GM21825 (cell line): ENCODE measurements around the gene RAB31.
"Not testable (repeated sequence)": the region's sequence is repeated elsewhere in the genome, so short reads cannot be mapped to it uniquely, and the experiment has no call there.

Experiments used
- ATAC-seq: cut with Tn5 transposase; IDR thresholded peaks from one replicate; pipeline ENCODE4 v1.9.1; 2021; ENCODE audit warnings: mild to moderate bottlenecking, moderate library complexity; ENCODE audit not compliant: unreplicated experiment

The RAB31 gene, protein sequence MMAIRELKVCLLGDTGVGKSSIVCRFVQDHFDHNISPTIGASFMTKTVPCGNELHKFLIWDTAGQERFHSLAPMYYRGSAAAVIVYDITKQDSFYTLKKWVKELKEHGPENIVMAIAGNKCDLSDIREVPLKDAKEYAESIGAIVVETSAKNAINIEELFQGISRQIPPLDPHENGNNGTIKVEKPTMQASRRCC

DNA sequence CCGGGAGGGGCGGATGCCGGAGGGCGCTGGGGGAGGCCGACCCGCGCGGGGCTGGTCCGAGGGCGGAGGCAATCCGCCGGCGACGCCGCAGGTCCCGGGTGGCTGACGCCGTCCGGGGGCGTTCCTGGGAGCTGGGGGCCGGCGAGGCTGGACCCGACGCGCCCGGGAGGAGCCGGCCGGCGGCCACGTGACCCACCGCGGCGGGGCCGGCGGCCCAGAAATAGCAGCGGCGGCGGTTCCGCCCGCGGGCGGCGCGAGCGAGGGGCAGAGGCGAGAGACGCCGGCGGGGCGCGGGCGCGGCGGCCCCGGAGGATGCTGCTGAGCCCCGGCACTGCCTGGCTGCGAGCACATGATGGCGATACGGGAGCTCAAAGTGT lies at the start of gene RAB31:
Gene RAB31, plus strand, starts transcription at position 245 of the 377 bp plus-strand sequence. Its CDS starts 105 bp downstream, at position 350.
- ATAC-seq = no peak

DNA sequence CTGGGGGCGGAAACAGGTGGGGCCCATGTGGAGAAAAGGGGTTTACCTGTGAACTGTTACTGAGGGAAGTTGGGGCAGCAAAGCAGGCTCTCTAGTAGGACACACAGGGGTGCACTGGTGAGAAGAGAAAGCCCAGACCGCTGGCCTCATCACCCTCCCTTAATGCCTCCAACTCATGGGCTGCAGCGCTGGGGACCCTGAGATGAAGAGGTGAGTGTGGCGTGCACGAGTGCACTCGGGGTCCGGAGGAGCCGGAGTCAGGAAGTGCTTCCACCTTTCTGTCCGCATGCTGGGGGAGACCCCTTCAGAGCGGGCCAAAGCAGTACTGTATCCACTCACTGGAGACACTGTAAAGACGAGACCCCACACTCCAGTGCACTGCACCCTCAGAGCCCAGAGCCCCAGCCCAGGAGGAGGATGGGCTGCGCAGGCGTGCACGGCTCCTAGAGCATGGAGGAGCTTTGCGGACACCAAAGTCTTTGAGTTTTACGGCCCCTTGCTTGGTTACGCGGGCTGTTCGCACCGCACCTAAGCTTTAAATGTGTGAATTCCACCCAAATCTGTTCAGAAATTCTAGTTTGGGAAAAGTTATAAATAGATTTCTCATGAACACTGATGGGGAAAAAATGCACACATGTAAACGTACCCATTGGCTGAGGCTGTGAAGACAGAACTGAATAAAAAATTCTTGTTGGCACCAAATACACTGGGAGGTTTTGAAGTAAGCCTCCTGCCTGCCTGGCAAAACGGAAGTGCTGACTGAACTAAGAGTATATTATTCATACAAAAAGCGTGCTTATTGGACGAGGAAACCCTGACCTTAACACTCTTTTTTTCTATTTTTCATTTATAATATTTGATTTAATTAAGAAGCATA lies 48.4 kb upstream of the RAB31 start:
- ATAC-seq = no peak

DNA sequence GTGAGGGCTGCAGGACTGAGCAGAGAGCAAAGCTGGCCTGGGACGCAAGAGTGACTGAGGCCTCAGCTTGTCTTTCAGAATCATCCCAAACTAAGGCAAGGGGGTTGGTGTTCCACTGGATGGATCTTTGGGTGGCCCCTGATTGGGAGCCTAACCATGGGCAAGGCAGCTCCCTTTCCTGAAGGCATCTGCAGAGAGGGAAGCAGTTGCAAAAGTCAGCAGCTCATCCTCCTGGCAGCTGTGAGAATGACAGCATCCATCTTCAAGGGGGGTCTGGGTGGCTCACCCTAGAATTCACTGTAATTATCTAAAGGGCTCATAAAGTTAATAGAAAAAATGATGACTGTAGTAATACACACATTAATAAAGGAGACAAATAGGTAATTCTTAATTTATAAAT lies 46.5 kb upstream of the RAB31 start:
- no peak for ATAC-seq

GRCh38 chr18:9663377-9663776 lies 44.7 kb upstream of the RAB31 start:
- ATAC-seq = no peak

GRCh38 chr18:9665314-9665713 lies 42.8 kb upstream of the RAB31 start:
- ATAC-seq = no peak

- ATAC-seq = no peak
Observed at GRCh38 chr18:9666548-9666947, 41.6 kb upstream of the RAB31 start.

DNA sequence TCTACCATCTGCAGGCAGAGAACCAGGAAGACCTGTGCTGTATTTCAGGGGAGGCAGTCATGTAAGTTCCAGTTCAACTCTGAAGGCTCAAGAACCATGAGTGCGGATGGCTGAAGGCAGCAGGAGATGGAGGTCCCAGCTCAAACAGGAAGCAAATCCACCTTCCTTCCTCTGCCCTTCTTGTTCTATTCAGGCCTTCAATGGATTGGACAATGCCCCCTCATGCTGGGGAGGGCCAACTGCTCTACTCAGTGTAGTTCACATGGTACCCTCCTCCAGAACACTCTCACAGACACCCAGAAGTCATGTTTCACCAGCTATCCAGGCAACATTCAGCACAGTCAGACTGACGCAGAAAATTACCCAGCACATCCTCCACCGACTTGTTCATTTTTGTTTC lies 39.1 kb upstream of the RAB31 start:
- ATAC-seq = no peak

DNA sequence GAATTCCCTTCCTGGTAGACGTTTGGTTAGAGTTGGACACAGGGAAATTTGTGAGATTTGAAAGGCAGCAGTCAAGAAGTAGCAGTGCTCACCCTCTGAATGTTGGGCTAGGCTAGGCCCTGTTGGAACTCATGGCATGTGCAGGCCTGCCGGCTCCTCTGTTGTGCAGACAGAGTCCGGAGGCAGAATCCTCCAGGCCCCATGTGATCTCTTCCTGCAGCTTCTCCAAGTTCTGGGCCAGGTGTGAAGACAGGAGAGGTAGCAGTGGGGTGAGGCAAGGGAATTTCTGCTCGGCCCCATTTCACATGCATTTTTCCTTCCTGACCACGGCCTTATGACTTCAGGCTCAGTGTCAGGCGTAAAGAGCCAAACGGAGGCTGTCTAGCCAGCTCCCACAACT lies 36.9 kb upstream of the RAB31 start:
- no peak for ATAC-seq

GRCh38 chr18:9673296-9674251 lies 34.5 kb upstream of the RAB31 start:
- peak; percentile 98 for ATAC-seq

DNA sequence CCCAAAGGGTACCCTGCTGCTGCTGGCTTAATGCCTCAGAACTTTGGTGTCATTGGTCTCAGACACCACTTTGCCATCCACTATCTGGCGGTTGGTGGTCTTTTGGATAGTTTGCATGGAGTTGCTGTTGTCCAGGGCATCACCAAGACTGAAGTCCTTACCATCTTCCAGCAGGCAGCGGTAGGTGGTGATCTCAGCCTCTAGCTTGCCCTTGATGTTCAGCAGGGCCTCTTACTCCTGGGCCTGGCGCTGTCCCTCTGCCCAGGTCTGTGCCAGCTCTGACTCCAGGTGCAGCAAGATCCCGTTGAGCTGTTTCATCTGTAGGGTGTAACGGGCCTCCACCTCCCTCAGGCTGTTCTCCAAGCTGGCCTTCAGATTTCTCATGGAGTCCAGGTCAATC lies 29.9 kb upstream of the RAB31 start:
- not testable (repeated sequence) for ATAC-seq

GRCh38 chr18:9679125-9679524 lies 29.0 kb upstream of the RAB31 start:
- ATAC-seq = no peak

GRCh38 chr18:9681217-9681616 lies 26.9 kb upstream of the RAB31 start:
- no peak for ATAC-seq

- ATAC-seq = no peak
Observed at GRCh38 chr18:9682572-9682971, 25.5 kb upstream of the RAB31 start.

- ATAC-seq = no peak
Observed at GRCh38 chr18:9683418-9684396, 24.4 kb upstream of the RAB31 start.

- no peak for ATAC-seq
Observed at GRCh38 chr18:9684881-9685614, 23.1 kb upstream of the RAB31 start.

- no peak for ATAC-seq
Observed at GRCh38 chr18:9685615-9685890, 22.5 kb upstream of the RAB31 start.

DNA sequence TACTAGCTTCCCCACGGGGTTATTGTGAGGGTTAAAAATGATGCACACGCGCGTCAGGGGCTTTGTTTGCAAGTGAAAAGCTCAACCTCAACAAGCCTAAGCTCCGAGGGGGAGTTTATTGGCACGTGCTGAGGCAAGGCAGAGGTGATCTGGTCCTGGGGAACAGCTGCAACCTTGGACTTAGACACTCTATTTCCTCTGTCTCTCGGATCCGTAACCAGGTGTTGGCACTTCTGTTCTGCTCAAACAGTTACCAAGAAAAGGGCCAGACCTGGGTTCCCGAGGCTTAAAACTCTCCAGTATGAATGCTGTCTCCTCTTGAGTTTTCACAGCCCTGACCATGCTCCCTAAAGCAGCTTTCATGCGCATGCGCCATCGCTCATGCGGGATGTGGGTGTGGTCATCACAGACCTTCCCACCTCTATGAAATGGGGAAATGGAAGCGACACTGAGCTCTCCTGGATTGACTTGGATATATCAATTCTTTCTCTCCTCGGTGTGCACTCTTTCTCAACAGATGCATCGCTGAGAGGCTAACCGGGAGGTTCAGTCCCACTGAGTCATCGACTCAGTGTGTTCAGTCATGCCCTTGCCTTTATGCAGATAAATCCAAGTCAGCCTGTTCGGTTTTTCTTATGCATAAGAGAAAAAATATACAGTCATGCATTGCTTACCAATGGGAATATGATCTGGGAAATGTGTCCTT lies 19.9 kb upstream of the RAB31 start:
- no peak for ATAC-seq

- no peak for ATAC-seq
Observed at GRCh38 chr18:9689253-9689652, 18.8 kb upstream of the RAB31 start.
